Heart left ventricle (tissue), 13 donors: Measurements from ENCODE around the gene COL23A1.

ENCODE experiments used
- POLR2A ChIP-seq, 2 donors: fragments of 450-650 bp; IDR thresholded peaks; one replicate each; pipeline ENCODE4 v1.6.1; 2017; ENCODE audit warnings: antibody characterized with exemption in 2 of 2, mild to moderate bottlenecking in 2 of 2, moderate library complexity in 2 of 2
- TF ChIP-seq, protein P1 (sequence below), 12 donors: fragments of 200-600 bp; sonication (generic) in 4 of 12; IDR thresholded peaks; one replicate each; pipeline versions ENCODE4 v1.5.0 to v1.8.0; 2018 to 2022; ENCODE audit warnings: antibody characterized with exemption in 12 of 12, mild to moderate bottlenecking in 5 of 12
- donor health status: ischemic (EF 13 %, LVEDD 7.1; RV severe dilation, severe dysfunction).
- donor health status: DM: no; HTN: yes; CAD: no.
- donor health status: DM: no; HTN: no; CAD: no.
- donor health status: ischemic (EF 25% LVEDD 6.9; RV normal size, moderate dysfunction).
- donor health status: ischemic (EF 25% LVEDD 5.7; RV mildly dilated, moderate dysfunction).
- donor health status: ischemic (EF 35%, LVEDD 5.7; RV mildly dilated, moderate dysfunction).
- donor health status: nonischemic (EF 11% LVEDD 7.7; RV severe dilation, severe dysfunction).
- donor health status: DM: yes; HTN: yes; CAD: no.
- donor health status: PGD.
- donor health status: ischemic (EF 29% LVEDD 5.4; RV normal size, mild dysfunction).
- donor health status: nonischemic (EF 23%, LVEDD 6.1; RV moderate dilation, normal function).

DNA sequence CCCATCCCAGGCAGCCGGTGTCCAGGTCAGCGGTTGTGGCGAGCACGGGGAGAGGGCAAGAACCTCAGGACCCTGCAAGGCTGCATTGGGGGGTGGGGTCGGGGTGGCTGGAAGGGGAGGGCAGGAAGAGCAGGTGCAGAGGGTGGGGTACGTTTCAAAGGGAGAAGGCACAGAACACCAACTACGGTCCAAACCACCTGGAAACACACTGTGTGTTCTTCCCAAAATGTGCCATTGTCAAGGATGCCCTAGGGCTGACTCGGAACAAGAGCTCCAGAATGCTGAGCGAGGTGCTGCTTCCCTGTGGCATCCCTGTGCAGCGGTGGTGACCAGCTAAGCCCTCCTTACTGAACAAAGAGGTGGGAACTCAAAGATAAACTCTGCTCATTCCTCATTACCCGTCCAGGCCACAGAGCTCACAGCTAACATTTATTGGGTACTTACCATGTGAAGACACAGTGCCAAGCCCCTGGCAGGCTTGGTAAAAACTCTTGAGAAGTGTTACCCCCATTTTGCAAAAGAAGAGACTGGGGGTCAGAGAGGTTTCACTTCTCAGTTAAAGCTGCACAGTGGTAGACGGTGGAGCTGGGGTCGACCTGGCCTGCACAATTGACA, 153.8 kb downstream of the COL23A1 start:
- TF ChIP-seq, protein P1, sequence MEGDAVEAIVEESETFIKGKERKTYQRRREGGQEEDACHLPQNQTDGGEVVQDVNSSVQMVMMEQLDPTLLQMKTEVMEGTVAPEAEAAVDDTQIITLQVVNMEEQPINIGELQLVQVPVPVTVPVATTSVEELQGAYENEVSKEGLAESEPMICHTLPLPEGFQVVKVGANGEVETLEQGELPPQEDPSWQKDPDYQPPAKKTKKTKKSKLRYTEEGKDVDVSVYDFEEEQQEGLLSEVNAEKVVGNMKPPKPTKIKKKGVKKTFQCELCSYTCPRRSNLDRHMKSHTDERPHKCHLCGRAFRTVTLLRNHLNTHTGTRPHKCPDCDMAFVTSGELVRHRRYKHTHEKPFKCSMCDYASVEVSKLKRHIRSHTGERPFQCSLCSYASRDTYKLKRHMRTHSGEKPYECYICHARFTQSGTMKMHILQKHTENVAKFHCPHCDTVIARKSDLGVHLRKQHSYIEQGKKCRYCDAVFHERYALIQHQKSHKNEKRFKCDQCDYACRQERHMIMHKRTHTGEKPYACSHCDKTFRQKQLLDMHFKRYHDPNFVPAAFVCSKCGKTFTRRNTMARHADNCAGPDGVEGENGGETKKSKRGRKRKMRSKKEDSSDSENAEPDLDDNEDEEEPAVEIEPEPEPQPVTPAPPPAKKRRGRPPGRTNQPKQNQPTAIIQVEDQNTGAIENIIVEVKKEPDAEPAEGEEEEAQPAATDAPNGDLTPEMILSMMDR (IDR thresholded peaks at IDR 0.05) = no peak
- no peak for TF ChIP-seq POLR2A (IDR thresholded peaks at IDR 0.05)
